Stimulated activated CD8-positive, alpha-beta memory T cell treated with anti-CD3 and anti-CD28 coated beads, Interleukin-15, amount 100 ng/mL, for 24 hours (primary cell): Measurements from ENCODE around the gene LPGAT1.
"Not testable (repeated sequence)": the region's sequence is repeated elsewhere in the genome, so short reads cannot be mapped to it uniquely, and the experiment has no call there.

ENCODE experiments used
- DNase-seq: peaks from one replicate; pipeline ENCODE4 v3.0.0-alpha.2; 2020; ENCODE audit warnings: low read depth

The LPGAT1 gene

DNA sequence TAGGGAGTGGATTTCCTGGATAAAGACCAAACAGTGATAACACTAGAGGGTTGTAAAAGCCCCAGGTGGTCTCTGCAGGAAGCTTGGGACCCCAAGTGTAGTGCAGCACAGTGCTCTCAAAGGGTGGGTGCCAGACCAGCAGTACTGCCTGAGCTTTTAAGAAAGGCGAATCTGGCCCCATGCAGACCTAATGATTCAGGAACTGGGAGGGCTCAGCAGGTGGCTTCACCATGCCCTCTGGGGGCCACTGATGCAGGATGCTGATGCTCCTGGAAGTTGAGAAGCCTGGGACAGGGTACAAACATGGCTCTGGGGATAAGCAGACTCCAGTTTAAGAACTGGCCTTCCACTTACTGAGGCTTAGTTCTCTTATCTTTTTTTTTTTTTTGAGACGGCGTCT is 126.0 kb downstream of the LPGAT1 start:
- DNase-seq = no peak

DNA sequence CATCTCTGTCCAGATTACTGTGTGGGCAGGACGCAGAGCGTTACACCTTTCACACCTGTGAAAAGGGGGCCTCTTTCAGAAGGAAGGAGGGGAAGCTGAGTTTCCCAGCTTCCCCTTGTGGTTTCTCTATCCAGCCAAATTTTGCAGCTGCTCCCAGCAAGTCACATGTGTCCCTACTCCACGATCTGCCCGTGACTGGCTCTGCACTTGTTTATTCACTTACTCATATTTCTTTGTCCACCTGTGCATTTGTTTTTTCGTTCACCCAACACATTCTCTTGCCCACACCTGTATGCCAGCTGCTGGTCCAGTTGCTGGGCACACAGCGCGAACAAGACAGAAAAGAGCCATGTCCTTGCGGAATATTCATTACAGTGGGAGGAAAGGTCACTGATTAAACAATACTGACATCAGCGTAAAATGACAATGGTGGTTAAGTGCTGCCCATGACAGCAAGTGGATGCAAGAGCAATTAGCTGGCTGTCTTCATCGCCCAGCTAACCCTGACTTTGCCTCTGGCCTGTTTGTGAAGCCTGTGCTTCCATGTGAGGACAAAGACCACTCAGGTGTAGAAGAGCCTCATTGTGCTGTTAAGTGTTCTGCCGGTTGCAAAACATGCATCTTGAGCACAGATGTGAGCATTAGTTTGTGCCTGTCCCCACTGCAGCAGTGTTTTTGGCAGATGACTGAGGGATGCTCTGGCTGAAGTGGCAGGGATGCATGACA is 126.6 kb downstream of the LPGAT1 start:
- no peak for DNase-seq

DNA sequence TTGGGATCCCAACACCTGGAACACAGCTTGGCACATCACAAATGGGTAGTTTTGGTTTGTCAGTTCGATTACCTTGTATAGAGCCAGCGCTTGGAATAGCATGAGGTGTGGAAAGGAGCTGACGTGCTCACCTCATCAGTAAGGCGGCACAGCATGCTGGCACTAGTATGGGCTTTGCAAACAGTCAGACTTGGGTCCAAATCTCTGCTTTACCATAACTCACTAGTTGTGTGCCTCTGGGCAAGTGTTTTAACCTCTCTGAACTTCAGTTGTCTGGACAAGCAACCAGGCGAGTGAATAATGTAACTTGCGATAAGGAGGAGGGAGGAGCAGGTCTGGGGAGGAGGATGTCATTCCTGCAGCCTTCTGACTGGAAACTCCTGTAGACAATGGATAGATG is 128.8 kb downstream of the LPGAT1 start:
- no peak for DNase-seq

DNA sequence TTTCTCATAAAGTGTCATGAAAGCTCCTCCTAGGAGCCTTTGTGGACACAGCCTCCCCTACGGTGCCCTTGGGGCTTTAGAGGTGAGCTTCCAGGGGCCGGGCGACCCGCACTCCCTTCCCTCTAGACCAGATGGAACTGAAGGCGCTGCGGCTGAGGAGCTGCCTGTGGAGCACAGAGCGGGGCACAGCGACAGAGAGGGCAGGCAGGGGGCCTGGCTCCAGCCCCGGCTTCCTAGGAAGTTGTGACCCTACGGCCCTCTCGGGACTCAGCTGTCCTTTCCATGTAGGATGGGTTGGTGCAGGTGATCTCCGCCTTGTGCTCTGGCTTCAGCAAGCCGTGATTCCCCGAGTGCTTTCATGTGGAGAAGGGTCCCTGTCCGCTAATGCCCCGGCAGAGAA is 131.5 kb downstream of the LPGAT1 start:
- no peak for DNase-seq

DNA sequence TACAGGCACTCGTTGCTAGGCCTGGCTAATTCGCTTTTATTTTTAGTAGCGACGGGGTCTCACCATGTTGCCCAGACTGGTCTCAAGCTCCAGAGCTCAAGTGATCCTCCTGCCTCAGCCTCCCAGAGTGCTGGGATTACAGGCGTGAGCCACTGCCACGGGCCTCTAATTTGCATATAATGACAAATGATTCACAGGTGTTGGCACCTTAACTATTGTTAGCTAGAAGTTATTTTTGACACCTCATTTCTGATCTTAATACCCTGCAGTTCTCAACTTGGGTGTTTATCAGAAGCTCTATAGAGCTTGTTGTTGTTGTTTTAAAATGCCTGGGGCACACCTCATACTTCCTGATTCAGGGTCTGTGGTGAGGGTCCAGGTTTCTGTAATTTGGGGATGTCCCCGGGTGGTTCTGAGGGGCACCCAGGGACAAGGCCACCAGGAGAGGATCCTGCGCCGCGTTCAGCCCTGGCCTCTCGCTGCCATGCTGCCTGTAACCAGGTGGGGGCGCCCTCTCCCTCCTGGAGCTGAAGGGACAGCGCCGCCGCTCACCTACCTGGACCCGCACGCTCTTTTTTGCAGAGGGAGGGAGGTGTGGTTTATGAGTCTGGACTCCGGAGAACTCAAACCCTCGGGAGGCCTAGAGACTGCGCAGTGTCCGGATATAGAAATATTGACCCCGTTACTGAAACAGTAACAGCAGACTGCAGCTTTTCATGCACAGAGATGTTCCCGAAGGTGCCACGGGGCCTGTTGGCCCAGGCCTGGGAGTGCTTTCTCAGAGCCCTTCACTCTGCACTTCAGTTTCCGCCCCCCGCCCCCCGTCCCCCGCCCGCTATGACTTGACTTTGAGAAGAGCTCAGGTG is 132.2 kb downstream of the LPGAT1 start:
- peak; percentile 74 for DNase-seq

DNA sequence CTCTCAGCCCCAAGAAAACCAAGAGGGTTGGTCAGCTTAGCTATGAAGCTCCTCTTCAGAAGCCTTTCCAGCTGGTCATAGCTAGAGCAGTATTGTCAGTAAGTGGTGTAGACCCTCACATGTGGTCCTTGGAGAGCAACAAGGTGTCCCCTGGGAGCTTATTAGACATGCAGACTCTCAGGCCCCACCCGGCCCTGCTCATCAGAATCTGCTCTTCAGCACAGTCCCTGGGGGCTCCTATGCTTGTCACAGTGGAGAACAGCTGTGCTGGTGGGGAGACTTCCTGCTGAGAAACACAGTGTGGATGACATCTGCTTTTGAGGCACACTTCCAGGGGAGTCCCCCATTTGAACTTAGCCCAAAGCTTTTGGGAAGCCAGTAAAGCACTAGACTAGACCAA is 133.2 kb downstream of the LPGAT1 start:
- no peak for DNase-seq

DNA sequence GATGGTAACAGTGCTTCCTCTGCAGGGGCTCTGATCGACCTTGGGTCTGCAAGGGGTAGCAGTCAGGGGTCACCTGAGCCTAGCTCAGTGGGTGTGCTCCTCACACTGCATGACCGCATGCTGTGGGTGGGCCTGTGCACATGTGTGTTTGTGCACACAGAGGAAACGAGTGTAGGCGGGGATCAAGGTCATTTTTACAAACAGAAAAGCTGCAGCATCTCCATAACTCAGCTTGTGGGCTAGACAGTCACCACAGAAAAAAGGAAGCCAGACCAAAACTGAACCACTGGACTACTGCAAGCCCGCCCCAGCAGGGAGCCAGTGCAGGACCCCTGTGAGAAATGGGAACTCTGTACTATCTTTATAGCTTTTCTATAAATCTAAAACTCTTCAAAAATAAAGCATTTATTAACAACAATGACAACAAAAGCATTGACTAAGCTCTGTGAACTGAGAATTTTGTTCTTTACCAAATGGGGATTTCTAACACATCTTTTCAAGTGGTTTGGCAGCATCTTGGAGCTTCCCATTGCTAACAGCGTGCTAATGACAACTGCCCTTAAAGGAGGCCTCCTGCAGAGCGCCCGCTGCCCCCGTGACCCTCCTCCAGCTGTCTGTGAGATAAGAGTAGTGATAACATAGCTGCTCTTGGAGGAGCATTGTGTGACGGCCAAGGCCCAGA is 135.3 kb downstream of the LPGAT1 start:
- no peak for DNase-seq

DNA sequence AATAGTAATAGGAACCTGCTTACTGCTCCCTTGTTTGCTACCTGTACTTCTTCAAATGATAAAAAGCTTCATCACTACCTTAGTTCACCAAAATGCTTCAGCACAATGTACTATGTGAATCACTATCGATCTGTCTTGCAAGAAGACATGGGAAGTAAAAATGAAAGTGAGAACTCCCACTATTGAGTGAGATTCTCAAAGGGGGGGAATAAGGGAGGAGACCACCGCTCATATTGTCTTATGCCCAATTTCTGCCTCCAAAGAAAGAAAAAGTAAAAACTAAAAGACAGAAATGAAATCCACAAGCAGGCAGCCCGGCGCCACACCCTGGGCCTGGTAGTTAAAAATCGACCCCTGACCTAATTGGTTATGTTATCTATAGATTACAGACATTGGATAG is 136.7 kb downstream of the LPGAT1 start:
- not testable (repeated sequence) for DNase-seq
